Measurements from ENCODE around the gene NCK1.

GRCh38 chr3:136860541-136860940 lies 1.5 kb upstream of the NCK1 start:
- no peak for TF ChIP-seq ISL1 (CRISPR knock-in tag; IDR thresholded peaks at IDR 0.05)
- no peak for TF ChIP-seq RARB (CRISPR knock-in tag; IDR thresholded peaks at IDR 0.05)
- no peak for TF ChIP-seq CREB5 (CRISPR knock-in tag; IDR thresholded peaks at IDR 0.05; ENCODE audit: low read depth)
- no peak for TF ChIP-seq CSDC2 (CRISPR knock-in tag; IDR thresholded peaks at IDR 0.05)
- TF ChIP-seq POU6F1 (CRISPR knock-in tag; IDR thresholded peaks at IDR 0.05; ENCODE audit: borderline replicate concordance, low read depth): no peak
- no peak for TF ChIP-seq ARNTL (CRISPR knock-in tag; IDR thresholded peaks at IDR 0.05; ENCODE audit: borderline replicate concordance, low read depth)
- TF ChIP-seq TOX (CRISPR knock-in tag; IDR thresholded peaks at IDR 0.05; ENCODE audit: borderline replicate concordance): no peak
- TF ChIP-seq TCF4 (CRISPR knock-in tag; IDR thresholded peaks at IDR 0.05; ENCODE audit: borderline replicate concordance): no peak
- no peak for TF ChIP-seq PATZ1 (CRISPR knock-in tag; IDR thresholded peaks at IDR 0.05; ENCODE audit: borderline replicate concordance)
